Activated gamma-delta T cell treated with Interleukin-2 at 50 U/mL for 16 hours (primary cell): ENCODE data around the gene IFNL3.
"Not testable (repeated sequence)": the region's sequence is repeated elsewhere in the genome, so short reads cannot be mapped to it uniquely, and the experiment has no call there.

ENCODE experiments used
- DNase-seq: peaks from one replicate; pipeline ENCODE4 v3.0.0-alpha.2; 2020

Gene IFNL3

GRCh38 chr19:39244410-39245100 is at the start of gene IFNL3:
Gene IFNL3, minus strand, starts transcription at chr19:39245006. Its CDS starts 39 bp downstream, at chr19:39244967.
- not testable (repeated sequence) for DNase-seq

- no peak for DNase-seq
Measured at GRCh38 chr19:39293394-39293793, 48.6 kb upstream of the IFNL3 start.

- DNase-seq: no peak
Measured at GRCh38 chr19:39284032-39284431, 39.2 kb upstream of the IFNL3 start.

- DNase-seq: no peak
Measured at GRCh38 chr19:39282021-39282420, 37.2 kb upstream of the IFNL3 start.

- no peak for DNase-seq
Measured at GRCh38 chr19:39277598-39277997, 32.8 kb upstream of the IFNL3 start.

- no peak for DNase-seq
Measured at GRCh38 chr19:39276740-39277139, 31.9 kb upstream of the IFNL3 start.

GRCh38 chr19:39275578-39275977 is 30.8 kb upstream of the IFNL3 start:
- no peak for DNase-seq

- not testable (repeated sequence) for DNase-seq
Measured at GRCh38 chr19:39273859-39274258, 29.1 kb upstream of the IFNL3 start.

- no peak for DNase-seq
Measured at GRCh38 chr19:39270036-39270871, 25.4 kb upstream of the IFNL3 start.

- not testable (repeated sequence) for DNase-seq
Measured at GRCh38 chr19:39269369-39269768, 24.6 kb upstream of the IFNL3 start.

- DNase-seq: not testable (repeated sequence)
Measured at GRCh38 chr19:39268531-39269223, 23.9 kb upstream of the IFNL3 start.

GRCh38 chr19:39268085-39268484 is 23.3 kb upstream of the IFNL3 start, which contains the start of gene IFNL2:
Gene IFNL2, plus strand, starts transcription at chr19:39268396. Its CDS starts 173 bp downstream, at chr19:39268569.
- DNase-seq: not testable (repeated sequence)

- DNase-seq: no peak
Measured at GRCh38 chr19:39265321-39265916, 20.6 kb upstream of the IFNL3 start.

- no peak for DNase-seq
Measured at GRCh38 chr19:39264306-39265290, 19.8 kb upstream of the IFNL3 start.

- DNase-seq: no peak
Measured at GRCh38 chr19:39263912-39264305, 19.1 kb upstream of the IFNL3 start.

GRCh38 chr19:39262496-39262895 is 17.7 kb upstream of the IFNL3 start:
- no peak for DNase-seq

- DNase-seq: no peak
Measured at GRCh38 chr19:39261704-39262103, 16.9 kb upstream of the IFNL3 start.

GRCh38 chr19:39257227-39257626 is 12.4 kb upstream of the IFNL3 start:
- DNase-seq: no peak

GRCh38 chr19:39254531-39255345 is 9.9 kb upstream of the IFNL3 start:
- no peak for DNase-seq

GRCh38 chr19:39253374-39254149 is 8.8 kb upstream of the IFNL3 start:
- no peak for DNase-seq
